Loucy (cell line): Measurements from ENCODE around the gene IFIT1B.
"Not testable (repeated sequence)": the region's sequence is repeated elsewhere in the genome, so short reads cannot be mapped to it uniquely, and the experiment has no call there.

Source experiments
- H2AFZ ChIP-seq: fragments of 200-600 bp; sonication (generic); 2 replicates; pipeline ENCODE4 v1.6.0; 2016; ENCODE audit warnings: antibody characterized with exemption, mild to moderate bottlenecking, low read length, moderate library complexity
- H3F3A ChIP-seq: fragments of 200-600 bp; 2 replicates; pipeline ENCODE4 v1.6.0; 2016; ENCODE audit warnings: antibody characterized with exemption, low read depth, mild to moderate bottlenecking
- H3K27me3 ChIP-seq: fragments of 200-600 bp; sonication (generic); 2 replicates; pipeline ENCODE4 v1.6.1; 2014; ENCODE audit warnings: low read length, mild to moderate bottlenecking; ENCODE audit not compliant: insufficient read depth, poor library complexity, severe bottlenecking
- H3K36me3 ChIP-seq: fragments of 200-600 bp; sonication (generic); 2 replicates; pipeline ENCODE4 v1.6.1; 2016; ENCODE audit warnings: low read length; ENCODE audit not compliant: insufficient read depth
- H3K4me1 ChIP-seq: fragments of 200-600 bp; sonication (generic); 2 replicates; pipeline ENCODE4 v1.5.1; 2014; ENCODE audit warnings: low read length, mild to moderate bottlenecking; ENCODE audit not compliant: insufficient read depth, poor library complexity, severe bottlenecking
- H3K4me2 ChIP-seq: fragments of 200-600 bp; sonication (generic); 2 replicates; pipeline ENCODE4 v1.6.0; 2014; ENCODE audit warnings: antibody characterized with exemption, low read length, low read depth, mild to moderate bottlenecking; ENCODE audit not compliant: poor library complexity, severe bottlenecking
- H3K4me3 ChIP-seq: fragments of 200-600 bp; sonication (generic); 2 replicates; pipeline ENCODE4 v1.5.1; 2014; ENCODE audit warnings: low read length, mild to moderate bottlenecking, mixed read lengths; ENCODE audit not compliant: poor library complexity, severe bottlenecking
- H3K79me2 ChIP-seq: fragments of 200-600 bp; sonication (generic); 2 replicates; pipeline ENCODE4 v1.6.1; 2014; ENCODE audit warnings: low read length; ENCODE audit not compliant: insufficient read depth
- H3K9ac ChIP-seq: fragments of 200-600 bp; sonication (generic); 2 replicates; pipeline ENCODE4 v1.6.0; 2014; ENCODE audit warnings: mild to moderate bottlenecking, low read depth, low read length, moderate library complexity; ENCODE audit not compliant: poor library complexity, severe bottlenecking
- H3K9me2 ChIP-seq: fragments of 200-600 bp; sonication (generic); replicated peaks from 2 replicates; pipeline ENCODE4 v1.6.1; 2016; ENCODE audit warnings: low read depth, low read length, mixed read lengths
- H3K9me3 ChIP-seq: fragments of 200-600 bp; sonication (generic); 2 replicates; pipeline ENCODE4 v1.6.1; 2014; ENCODE audit warnings: mild to moderate bottlenecking, antibody characterized with exemption, low read length, low read depth; ENCODE audit not compliant: insufficient read depth
- H4K20me1 ChIP-seq: fragments of 200-600 bp; sonication (generic); 2 replicates; pipeline ENCODE4 v1.6.0; 2014; ENCODE audit warnings: antibody characterized with exemption, low read length, mild to moderate bottlenecking; ENCODE audit not compliant: insufficient read depth, poor library complexity, severe bottlenecking
- EZH2phosphoT487 ChIP-seq: fragments of 200-600 bp; IDR thresholded peaks from 2 replicates; pipeline ENCODE4 v1.6.1; 2018; ENCODE audit warnings: antibody characterized with exemption, mild to moderate bottlenecking, moderate library complexity, borderline replicate concordance
- TF ChIP-seq, protein P1 (sequence below): fragments of 200-600 bp; sonication (generic); conservative IDR thresholded peaks from 2 replicates; pipeline ENCODE4 v1.5.1; 2014; ENCODE audit warnings: mild to moderate bottlenecking, antibody characterized with exemption, low read length

Gene IFIT1B

DNA sequence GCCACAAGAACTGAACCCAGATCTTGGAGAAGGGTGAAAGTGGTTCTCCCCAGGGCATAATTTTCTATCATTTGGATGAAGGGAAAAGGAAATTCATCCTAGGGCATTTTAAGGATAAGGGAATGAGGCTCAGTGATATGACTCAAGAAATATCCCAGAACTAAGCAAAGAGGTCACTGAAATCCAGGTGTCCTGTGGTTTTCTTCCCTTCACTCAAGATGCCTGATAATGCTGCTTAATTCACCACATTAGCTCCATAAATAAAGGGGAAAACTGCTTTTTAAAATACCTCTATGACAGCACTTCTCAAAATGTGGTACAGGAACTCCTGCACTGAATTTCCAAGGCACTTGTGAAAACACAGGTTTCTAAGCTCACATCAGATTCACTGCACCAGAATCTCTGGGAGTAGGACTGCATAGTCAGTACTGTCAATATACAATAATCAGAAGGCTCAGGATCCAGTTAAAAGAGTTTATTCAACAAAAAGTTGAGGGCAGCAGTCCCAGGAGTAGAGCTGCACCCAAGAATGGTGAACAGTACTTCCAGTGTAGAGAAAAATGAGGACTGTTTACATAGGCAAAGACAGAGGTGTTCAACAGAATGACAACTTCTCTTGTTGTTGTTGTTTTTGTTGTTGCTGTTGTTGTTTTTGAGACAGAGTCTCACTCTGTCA lies 47.2 kb upstream of the IFIT1B start:
- Histone ChIP-seq H3K4me1 (peaks cover 48% of the 10 kb centered on the region), H4K20me1 (no peaks in the 10 kb centered on the region), H3K4me2 (peak overlapping the region; percentile 14), H2AFZ (no peak overlapping the region), H3K4me3 (no peak overlapping the region), H3K79me2 (no peaks in the 10 kb centered on the region), H3K9ac (no peak overlapping the region), H3K9me2 (no peaks in the 10 kb centered on the region), H3K36me3 (no peaks in the 10 kb centered on the region), H3K9me3 (no peaks in the 10 kb centered on the region), H3K27me3 (no peaks in the 10 kb centered on the region), H3F3A (no peaks in the 10 kb centered on the region)
- TF ChIP-seq, protein P1, sequence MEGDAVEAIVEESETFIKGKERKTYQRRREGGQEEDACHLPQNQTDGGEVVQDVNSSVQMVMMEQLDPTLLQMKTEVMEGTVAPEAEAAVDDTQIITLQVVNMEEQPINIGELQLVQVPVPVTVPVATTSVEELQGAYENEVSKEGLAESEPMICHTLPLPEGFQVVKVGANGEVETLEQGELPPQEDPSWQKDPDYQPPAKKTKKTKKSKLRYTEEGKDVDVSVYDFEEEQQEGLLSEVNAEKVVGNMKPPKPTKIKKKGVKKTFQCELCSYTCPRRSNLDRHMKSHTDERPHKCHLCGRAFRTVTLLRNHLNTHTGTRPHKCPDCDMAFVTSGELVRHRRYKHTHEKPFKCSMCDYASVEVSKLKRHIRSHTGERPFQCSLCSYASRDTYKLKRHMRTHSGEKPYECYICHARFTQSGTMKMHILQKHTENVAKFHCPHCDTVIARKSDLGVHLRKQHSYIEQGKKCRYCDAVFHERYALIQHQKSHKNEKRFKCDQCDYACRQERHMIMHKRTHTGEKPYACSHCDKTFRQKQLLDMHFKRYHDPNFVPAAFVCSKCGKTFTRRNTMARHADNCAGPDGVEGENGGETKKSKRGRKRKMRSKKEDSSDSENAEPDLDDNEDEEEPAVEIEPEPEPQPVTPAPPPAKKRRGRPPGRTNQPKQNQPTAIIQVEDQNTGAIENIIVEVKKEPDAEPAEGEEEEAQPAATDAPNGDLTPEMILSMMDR: no peak
- no peak for TF ChIP-seq EZH2phosphoT487

DNA sequence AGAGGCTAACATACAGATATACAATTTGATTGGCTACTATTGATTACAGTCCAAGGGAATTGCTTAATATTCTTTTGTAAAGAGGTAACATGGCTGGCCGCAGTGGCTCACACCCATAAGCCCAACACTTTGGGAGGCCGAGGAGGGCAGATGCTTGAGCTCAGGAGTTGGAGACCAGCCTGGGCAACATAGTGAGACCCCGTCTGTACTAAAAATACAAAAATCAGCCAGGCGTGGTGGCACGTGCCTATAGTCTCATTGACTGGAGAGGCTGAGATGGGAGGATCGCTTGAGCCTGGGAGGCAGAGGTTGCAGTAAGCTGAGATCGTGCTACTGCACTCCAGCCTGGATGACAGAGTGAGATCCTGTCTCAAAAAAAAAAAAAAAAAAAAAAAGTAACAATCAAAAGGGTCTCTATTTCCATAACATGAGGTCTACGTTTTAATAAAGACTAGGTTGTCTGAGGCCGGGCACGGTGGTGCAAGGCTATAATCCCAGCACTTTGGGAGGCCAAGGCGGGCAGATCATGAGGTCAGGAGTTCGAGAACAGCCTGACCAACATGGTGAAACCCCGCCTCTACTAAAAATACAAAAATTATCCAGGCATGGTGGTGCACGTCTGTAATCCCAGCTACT lies 46.3 kb upstream of the IFIT1B start:
- H3F3A ChIP-seq, H4K20me1 ChIP-seq, H3K27me3 ChIP-seq, H3K9me3 ChIP-seq, H3K79me2 ChIP-seq, H3K9me2 ChIP-seq, H2AFZ ChIP-seq, H3K36me3 ChIP-seq: not testable (repeated sequence)
- Histone ChIP-seq H3K4me2 (peak overlapping the region; percentile 73), H3K4me3 (peak overlapping the region; percentile 62), H3K9ac (peak overlapping the region; percentile 56), H3K4me1 (peaks cover 50% of the 10 kb centered on the region)

DNA sequence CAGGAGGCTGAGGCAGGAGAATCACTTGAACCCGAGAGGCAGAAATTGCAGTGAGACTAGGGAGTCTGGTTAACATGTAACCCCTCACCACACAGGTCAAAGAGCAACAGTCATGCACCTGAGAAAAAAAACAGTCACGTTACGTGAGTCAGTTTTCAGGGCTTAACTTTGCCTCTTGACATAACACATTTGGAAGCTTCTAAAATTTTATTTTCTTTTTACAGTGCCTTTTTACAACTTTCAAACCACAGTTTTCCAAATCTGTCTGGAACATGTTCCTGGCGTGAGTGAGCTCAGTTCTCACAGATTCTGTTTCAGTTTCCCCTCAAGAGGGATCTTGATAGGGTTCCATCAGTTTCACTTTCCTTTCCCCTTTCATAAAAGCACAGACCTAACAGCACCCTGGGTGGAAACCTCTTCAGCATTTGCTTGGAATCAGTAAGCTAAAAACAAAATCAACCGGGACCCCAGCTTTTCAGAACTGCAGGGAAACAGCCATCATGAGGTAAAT lies 45.7 kb upstream of the IFIT1B start:
- TF ChIP-seq, protein P1: no peak
- TF ChIP-seq EZH2phosphoT487: no peak
- H3K4me3 ChIP-seq: peak overlapping the region; percentile 62
- peak overlapping the region; percentile 62 for H2AFZ ChIP-seq

More for the DNA sequence above, 45.7 kb upstream of the IFIT1B start:
- Histone ChIP-seq H3F3A (no peaks in the 10 kb centered on the region), H3K27me3 (no peaks in the 10 kb centered on the region), H3K79me2 (no peaks in the 10 kb centered on the region), H3K4me1 (peaks cover 50% of the 10 kb centered on the region), H3K9me3 (no peaks in the 10 kb centered on the region), H3K9ac (peak overlapping the region; percentile 56), H4K20me1 (no peaks in the 10 kb centered on the region), H3K36me3 (no peaks in the 10 kb centered on the region), H3K4me2 (peak overlapping the region; percentile 73), H3K9me2 (no peaks in the 10 kb centered on the region)
